ENCODE measurements around the gene WNK2. TPM values are rescaled to one million over a fixed set of nuclear protein-coding genes. Genes with fewer than 3 reads are reported as not detected.

WNK2 gene
- total and polyA plus RNA-seq, 12 donors, result 16.6 to 236 (median 178) TPM

DNA sequence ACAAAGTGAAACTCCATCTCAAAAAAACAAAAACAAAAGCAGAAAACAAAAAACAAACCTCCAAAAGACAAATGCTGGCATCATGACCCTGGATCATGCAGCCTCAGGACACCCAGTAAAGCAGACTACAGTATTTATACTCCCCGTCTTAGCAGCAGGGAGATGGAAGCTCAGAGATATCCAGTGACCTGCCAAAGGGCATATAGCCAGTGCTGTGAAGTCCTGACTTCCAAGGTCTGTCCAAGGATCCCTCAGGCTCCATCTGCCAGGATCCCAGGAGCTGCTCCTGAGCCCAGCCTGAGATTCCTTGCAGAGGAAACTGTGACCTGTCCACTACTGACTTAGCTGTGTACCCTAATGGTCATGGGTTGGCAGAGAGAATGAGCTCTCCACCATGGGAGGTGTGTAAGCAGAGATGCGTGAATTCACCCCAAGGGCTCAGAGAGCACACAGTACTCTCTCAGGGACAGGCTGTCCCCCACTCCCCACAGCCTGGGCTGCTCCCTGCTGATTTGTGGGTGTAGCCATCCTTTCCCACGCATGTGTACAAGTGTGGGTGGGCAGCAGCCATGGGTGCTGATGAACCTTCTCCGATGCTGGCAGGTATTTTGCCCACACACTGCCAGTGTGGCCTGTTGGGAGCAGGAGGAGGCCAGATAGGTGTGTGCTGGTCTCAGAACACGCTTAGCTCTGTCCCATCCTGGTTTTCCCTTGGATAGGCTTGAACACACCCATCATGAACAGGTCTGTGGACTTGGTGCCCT lies 2.1 kb upstream of the WNK2 start:
- no peaks in the 10 kb centered on the region for H3K9me3 ChIP-seq
- DNase-seq, result no peak
- no peaks in the 10 kb centered on the region for H3K36me3 ChIP-seq
- peaks cover 0 to 66% (median 26%) of the 10 kb centered on the region in 7 donors for H3K27me3 ChIP-seq
- WGBS, 2 donors, result 84% methylated on average over 5 of the region's 5 CpGs
- H3K4me3 ChIP-seq, result no peak overlapping the region
- TF ChIP-seq, protein P1, sequence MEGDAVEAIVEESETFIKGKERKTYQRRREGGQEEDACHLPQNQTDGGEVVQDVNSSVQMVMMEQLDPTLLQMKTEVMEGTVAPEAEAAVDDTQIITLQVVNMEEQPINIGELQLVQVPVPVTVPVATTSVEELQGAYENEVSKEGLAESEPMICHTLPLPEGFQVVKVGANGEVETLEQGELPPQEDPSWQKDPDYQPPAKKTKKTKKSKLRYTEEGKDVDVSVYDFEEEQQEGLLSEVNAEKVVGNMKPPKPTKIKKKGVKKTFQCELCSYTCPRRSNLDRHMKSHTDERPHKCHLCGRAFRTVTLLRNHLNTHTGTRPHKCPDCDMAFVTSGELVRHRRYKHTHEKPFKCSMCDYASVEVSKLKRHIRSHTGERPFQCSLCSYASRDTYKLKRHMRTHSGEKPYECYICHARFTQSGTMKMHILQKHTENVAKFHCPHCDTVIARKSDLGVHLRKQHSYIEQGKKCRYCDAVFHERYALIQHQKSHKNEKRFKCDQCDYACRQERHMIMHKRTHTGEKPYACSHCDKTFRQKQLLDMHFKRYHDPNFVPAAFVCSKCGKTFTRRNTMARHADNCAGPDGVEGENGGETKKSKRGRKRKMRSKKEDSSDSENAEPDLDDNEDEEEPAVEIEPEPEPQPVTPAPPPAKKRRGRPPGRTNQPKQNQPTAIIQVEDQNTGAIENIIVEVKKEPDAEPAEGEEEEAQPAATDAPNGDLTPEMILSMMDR (IDR thresholded peaks at IDR 0.05), result no peak
- peaks cover 4 to 47% (median 19%) of the 10 kb centered on the region in 9 donors for H3K4me1 ChIP-seq
- intact Hi-C loops (cut with DNase I), result no loop called here
- peak overlapping the region in 1 of 10 donors; percentile 49 for H3K27ac ChIP-seq
- ATAC-seq, result no peak

DNA sequence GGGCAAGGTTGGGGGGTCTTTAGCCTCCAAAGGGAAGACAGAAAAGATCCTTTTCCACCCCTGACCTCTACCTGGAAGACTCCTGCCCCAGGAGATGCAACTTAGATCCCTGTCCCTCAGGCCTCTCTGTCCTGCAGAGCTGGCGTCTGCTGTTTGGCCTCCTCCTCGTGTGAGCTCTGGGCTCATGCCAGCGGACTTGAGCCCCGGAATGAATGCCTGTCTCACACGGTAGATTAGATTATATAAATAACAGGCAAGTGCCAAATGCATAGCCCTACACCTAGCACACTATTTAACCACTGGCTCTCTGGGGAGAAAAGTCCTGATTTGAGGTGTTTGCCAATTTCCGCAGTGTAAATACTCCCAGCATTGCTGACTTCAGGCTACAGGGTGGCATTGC lies 1.4 kb upstream of the WNK2 start:
- WGBS, 2 donors, result 50 to 57% methylated on average over 6 of the region's 6 CpGs
- no peaks in the 10 kb centered on the region for H3K9me3 ChIP-seq
- intact Hi-C loops (cut with DNase I), result no loop called here
- no peaks in the 10 kb centered on the region for H3K36me3 ChIP-seq
- ATAC-seq (peak in 1 of 8 donors; percentile 2), DNase-seq (no peak)
- TF ChIP-seq, protein P1 (IDR thresholded peaks at IDR 0.05), result no peak
- H3K27ac ChIP-seq, result peak overlapping the region in 4 of 10 donors; percentile 24 to 58 (median 43)
- H3K4me1 ChIP-seq, result peaks cover 4 to 53% (median 18%) of the 10 kb centered on the region in 9 donors
- H3K4me3 ChIP-seq, result no peak overlapping the region
- H3K27me3 ChIP-seq, result peaks cover 0 to 73% (median 26%) of the 10 kb centered on the region in 7 donors

DNA sequence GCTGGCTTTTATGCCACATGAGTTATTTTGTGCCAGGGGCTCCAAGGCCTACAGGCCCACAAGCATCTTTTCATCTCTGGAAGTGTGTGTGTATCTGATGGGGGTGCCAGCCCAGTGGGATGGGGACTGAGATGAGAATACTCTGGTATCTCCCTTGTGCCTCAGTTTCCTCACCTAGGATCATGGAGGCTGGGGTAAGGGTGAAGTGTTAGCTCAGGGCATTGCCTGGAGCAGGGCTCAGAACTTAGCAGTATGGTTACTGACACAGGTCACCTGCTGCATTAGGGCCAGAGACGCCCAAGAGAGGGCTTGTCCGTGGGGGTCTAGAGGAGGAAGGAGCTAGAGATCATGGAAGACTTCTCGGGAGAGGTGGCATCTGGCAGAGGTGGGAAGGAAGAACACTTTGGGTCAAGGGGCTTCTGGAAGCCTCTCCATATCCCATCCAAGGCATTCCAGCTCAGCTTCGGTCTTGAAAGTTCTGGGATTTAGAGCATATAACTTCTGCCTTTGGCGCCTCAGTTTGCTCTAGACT lies 742 bp upstream of the WNK2 start:
- Histone ChIP-seq H3K27ac (peak overlapping the region in 5 of 10 donors; percentile 37 to 90 (median 86)), H3K4me1 (peaks cover 4 to 55% (median 19%) of the 10 kb centered on the region in 9 donors), H3K27me3 (peaks cover 0 to 79% (median 26%) of the 10 kb centered on the region in 7 donors), H3K36me3 (no peaks in the 10 kb centered on the region), H3K9me3 (no peaks in the 10 kb centered on the region), H3K4me3 (peak overlapping the region in 6 of 10 donors; percentile 62 to 75 (median 64))
- 86 to 88% methylated on average over 5 of the region's 5 CpGs for WGBS, 2 donors
- DNase-seq (no peak), ATAC-seq (no peak)
- TF ChIP-seq, protein P1 (IDR thresholded peaks at IDR 0.05), result no peak
- intact Hi-C loops (cut with DNase I), result no loop called here

DNA sequence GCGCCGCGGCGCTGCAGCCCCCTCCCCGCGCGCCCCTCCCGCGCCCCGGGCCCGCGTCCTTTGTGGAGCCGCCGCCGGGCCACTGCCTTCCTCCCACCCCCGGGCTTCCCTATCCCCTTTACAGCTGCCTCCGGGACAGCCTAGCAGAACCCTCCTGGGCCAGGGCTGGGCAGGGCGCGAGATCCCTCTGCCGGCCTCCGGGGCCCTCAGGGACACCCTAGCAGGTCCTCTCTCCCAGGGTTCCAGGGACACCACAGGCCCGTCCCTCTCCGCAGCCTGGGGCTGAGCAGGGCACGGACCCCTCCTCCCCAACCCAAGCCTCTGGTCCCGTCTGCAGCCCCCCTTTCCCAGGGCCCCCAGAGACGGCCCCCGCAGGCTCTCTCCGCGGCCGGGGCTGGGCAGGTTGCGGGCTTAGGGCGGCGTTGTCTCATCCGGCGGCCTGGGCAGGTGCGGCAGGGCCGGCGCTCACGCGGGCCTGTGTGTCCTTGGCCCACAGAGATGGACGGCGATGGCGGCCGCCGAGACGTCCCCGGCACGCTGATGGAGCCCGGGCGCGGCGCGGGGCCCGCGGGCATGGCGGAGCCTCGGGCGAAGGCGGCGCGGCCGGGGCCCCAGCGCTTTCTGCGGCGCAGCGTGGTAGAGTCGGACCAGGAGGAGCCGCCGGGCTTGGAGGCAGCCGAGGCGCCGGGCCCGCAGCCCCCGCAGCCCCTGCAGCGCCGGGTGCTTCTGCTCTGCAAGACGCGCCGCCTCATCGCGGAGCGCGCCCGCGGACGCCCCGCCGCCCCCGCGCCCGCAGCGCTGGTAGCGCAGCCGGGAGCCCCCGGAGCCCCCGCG lies 710 bp downstream of the WNK2 start:
- Histone ChIP-seq H3K27ac (peak overlapping the region; percentile 57 to 92 (median 88)), H3K36me3 (no peaks in the 10 kb centered on the region), H3K27me3 (peaks cover 0 to 84% (median 26%) of the 10 kb centered on the region in 7 donors), H3K4me1 (peaks cover 4 to 69% (median 24%) of the 10 kb centered on the region in 9 donors), H3K9me3 (no peaks in the 10 kb centered on the region), H3K4me3 (peak overlapping the region; percentile 50 to 75 (median 62))
- DNase-seq (peak in 1 of 2 donors; percentile 13), ATAC-seq (peak in 2 of 8 donors; percentile 7 to 23)
- intact Hi-C loops (cut with DNase I), result no loop called here
- WGBS, 2 donors, result 2% methylated on average over 60 to 97 of the region's 97 CpGs
- TF ChIP-seq, protein P1 (IDR thresholded peaks at IDR 0.05), result no peak

Data from heart right ventricle (tissue), 16 donors.